ENCODE results near the gene MAP3K12. TPM values are rescaled to one million over a fixed set of nuclear protein-coding genes. Genes with fewer than 3 reads are reported as not detected.
A peak's percentile ranks its signal among the peaks of the same experiment; 100 is the strongest.

The MAP3K12 gene
- polyA plus RNA-seq, 3 donors, result 1.7 to 31.4 (median 2.0) TPM

- H4K20me1 ChIP-seq (ENCODE audit: insufficient read depth, low read length), result peaks cover 3% of the 10 kb centered on the region
- no peaks in the 10 kb centered on the region for H3K79me2 ChIP-seq (ENCODE audit: insufficient read depth, low read length)
- Mint-ChIP-seq H3K4me3 (no peak overlapping the region), H3K4me1 (peaks cover 2% of the 10 kb centered on the region), H3K36me3 (peaks cover 45 to 62% of the 10 kb centered on the region in 2 donors), H3K27me3 (ENCODE audit: low read depth in 3 of 3) (no peaks in the 10 kb centered on the region), H3K27ac (peak overlapping the region in 4 of 7 donors; percentile 30 to 73 (median 38)), H3K9me3 (no peaks in the 10 kb centered on the region)
- peaks cover 40 to 64% of the 10 kb centered on the region in 2 donors for H3K36me3 ChIP-seq (replicated peaks in 1 of 2; ENCODE audit: control insufficient read depth in 1 of 2, insufficient read depth in 2 of 2, low read length in 2 of 2)
- no peak overlapping the region for H3K9ac ChIP-seq (ENCODE audit: insufficient read depth, low read length, poor library complexity, severe bottlenecking)
- no peak overlapping the region for H3K4me3 ChIP-seq (replicated peaks in 1 of 3; ENCODE audit: low read depth in 2 of 3, low read length in 3 of 3)
- no peaks in the 10 kb centered on the region for H3K4me1 ChIP-seq (ENCODE audit: control insufficient read depth in 1 of 2, insufficient read depth in 2 of 2, low read length in 2 of 2)
- intact Hi-C loops (cut with micrococcal nuclease), result loop anchor here (5.0 kb wide), 2 partner anchors 34 to 134 kb away; partner anchors contain the start of gene ATP5MC2 (in 1 of the 2)
- no peaks in the 10 kb centered on the region for H3K9me3 ChIP-seq (replicated peaks in 1 of 2; ENCODE audit: control insufficient read depth in 1 of 2, insufficient read depth in 1 of 2, low read length in 2 of 2)
- H3K27ac ChIP-seq (ENCODE audit: low read depth in 1 of 2, low read length in 2 of 2), result peak overlapping the region in 1 of 2 donors; percentile 67
- H2AFZ ChIP-seq (ENCODE audit: insufficient read depth, low read depth, low read length, poor library complexity, severe bottlenecking), result no peak overlapping the region
- peak; percentile 79 for TF ChIP-seq CTCF (IDR thresholded peaks at IDR 0.05)
- no peaks in the 10 kb centered on the region for H3K27me3 ChIP-seq (ENCODE audit: control insufficient read depth in 2 of 2, insufficient read depth in 2 of 2, low read length in 2 of 2)
- H3K4me2 ChIP-seq (replicated peaks; ENCODE audit: extremely low read depth, low read length, poor library complexity, severe bottlenecking), result no peak overlapping the region
- 80% methylated on average over 1 of the region's 5 CpGs for WGBS (ENCODE audit: insufficient coverage)
- peak; percentile 35 to 51 (median 37) for DNase-seq
Observed at GRCh38 chr12:53543539-53543938, 44.3 kb upstream of the MAP3K12 start.

DNA sequence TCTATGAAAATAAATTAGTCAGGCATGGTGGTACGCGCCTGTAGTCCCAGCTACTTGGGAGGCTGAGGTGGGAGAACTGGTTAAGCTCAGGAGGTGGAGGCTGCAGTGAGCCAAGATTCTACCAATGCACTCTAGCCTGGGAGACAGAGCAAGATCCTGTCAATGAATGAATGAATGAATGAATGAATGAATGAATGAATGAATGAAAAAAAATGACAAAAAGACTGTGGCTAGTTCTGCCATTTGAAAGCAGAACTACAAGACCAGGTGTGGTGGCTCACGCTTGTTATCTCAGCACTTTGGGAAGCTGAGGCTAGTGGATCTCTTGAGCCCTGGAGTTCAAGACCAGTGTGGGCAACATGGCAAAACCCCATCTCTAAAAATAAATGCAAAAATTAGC, 40.3 kb upstream of the MAP3K12 start:
- Histone ChIP-seq H3K9me3 (replicated peaks in 1 of 2; ENCODE audit: control insufficient read depth in 1 of 2, insufficient read depth in 1 of 2, low read length in 2 of 2) (no peaks in the 10 kb centered on the region), H3K27ac (ENCODE audit: low read depth in 1 of 2, low read length in 2 of 2) (no peak overlapping the region), H4K20me1 (ENCODE audit: insufficient read depth, low read length) (peaks cover 3% of the 10 kb centered on the region), H3K27me3 (ENCODE audit: control insufficient read depth in 2 of 2, insufficient read depth in 2 of 2, low read length in 2 of 2) (no peaks in the 10 kb centered on the region), H3K4me3 (replicated peaks in 1 of 3; ENCODE audit: low read depth in 2 of 3, low read length in 3 of 3) (no peak overlapping the region), H3K79me2 (ENCODE audit: insufficient read depth, low read length) (no peaks in the 10 kb centered on the region), H3K4me1 (ENCODE audit: control insufficient read depth in 1 of 2, insufficient read depth in 2 of 2, low read length in 2 of 2) (peaks cover 17 to 20% of the 10 kb centered on the region in 2 donors), H3K4me2 (replicated peaks; ENCODE audit: extremely low read depth, low read length, poor library complexity, severe bottlenecking) (no peak overlapping the region), H2AFZ (ENCODE audit: insufficient read depth, low read depth, low read length, poor library complexity, severe bottlenecking) (no peak overlapping the region), H3K36me3 (replicated peaks in 1 of 2; ENCODE audit: control insufficient read depth in 1 of 2, insufficient read depth in 2 of 2, low read length in 2 of 2) (peaks cover 50 to 86% of the 10 kb centered on the region in 2 donors), H3K9ac (ENCODE audit: insufficient read depth, low read length, poor library complexity, severe bottlenecking) (no peak overlapping the region)
- Mint-ChIP-seq H3K4me3 (no peak overlapping the region), H3K27me3 (ENCODE audit: low read depth in 3 of 3) (peaks cover 0 to 2% (median 0%) of the 10 kb centered on the region in 3 donors), H3K4me1 (peaks cover 16% of the 10 kb centered on the region), H3K27ac (no peak overlapping the region), H3K36me3 (peaks cover 66 to 81% of the 10 kb centered on the region in 2 donors), H3K9me3 (no peaks in the 10 kb centered on the region)
- WGBS (ENCODE audit: insufficient coverage), result no CpG with 5 or more reads among the region's 3 CpGs
- intact Hi-C loops (cut with micrococcal nuclease), result no loop called here
- TF ChIP-seq CTCF (IDR thresholded peaks at IDR 0.05), result no peak
- no peak for DNase-seq
